ENCODE results near the gene FZD8.

Gene FZD8

DNA sequence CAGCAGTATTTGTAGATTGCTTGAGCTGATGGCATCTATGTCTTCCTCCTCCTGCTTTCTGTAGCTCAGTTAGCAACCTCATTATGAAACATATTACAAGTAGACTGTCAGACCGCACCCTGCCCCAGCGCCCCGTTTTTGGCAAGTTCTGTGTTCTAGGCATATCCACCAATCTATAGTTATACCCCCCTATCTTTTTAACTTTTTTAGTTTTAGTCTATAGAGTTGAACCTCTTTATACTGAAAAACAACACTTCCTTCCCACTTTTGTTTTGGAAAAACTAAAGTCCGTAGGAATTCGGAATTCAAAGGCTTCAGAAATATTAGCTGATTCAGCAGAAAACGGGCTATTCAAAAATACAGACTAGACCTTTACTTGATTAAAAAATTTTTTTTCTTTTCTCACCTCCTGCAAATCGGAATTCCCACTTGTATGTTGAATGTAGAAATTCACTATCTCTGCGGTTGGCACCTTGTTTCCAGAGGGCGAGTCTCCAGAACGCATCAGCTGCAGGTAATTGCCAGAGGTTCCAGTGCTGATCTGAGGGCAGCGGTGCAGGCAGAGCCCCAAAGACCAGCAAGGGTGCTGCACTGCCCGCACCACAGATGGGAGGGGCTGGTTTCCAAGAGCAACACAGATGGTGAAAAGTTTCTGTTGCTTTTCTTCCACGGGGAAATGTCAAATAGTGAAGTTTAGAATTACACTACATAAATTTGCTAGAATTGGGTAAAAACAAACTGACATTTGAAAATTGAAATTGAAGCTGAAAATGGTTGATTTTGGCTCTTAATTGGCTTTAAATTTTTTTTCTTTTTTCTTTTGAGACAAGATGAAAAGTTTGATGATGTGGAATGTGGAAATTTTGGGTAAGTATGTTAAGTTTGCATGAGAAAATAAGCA lies 2.2 kb upstream of the FZD8 start:
- H3K4me3 ChIP-seq (ENCODE audit: low read depth, low read length) = no peak overlapping the region

DNA sequence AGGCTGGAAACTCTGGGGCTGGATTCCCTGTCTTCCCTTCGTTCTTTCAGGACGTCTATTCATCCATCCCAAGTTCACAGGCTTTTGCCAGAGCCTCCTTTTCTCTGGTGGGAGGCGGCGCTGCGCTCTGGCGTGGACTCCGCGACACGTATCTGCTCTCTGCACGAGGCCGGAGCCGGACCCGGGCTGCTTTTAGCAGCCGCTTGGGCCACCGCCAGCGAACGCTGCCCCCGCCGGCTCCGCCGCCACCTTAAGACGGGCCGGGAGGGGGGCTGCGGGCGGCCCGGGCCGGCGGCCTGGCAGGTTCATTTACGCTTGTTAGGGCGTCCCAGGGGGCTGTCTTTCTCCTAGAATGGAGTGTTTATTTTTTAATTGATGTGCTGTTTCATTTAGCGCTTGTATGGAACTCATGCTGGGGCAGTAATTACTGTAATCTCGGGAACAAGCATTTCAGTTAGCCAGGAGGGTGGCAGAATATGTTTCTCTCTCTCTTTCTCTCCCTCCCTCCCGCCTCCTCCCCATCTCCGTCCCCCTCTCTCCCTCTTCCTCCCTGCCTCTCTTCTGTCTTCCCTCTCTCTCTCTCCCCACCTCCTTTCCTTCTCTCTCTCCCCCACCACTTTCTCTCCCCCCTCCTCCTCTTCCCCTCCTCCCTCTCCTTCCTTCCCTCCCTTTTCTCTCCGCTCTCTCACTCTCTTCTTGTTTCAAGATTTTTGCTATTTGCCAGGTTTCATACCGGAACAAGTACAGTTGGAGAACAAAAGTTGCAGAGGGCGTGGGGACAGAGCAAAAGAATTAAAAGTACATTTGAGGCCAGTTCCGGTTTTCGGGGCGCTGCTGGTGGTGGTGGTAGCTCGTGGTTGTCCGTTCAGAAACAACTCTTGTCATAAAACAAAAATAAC lies 1.3 kb upstream of the FZD8 start:
- H3K4me1 ChIP-seq (ENCODE audit: control insufficient read depth, insufficient read depth, low read length) = peaks cover 6% of the 10 kb centered on the region
- POLR2A ChIA-PET = interaction anchor here (0.8 kb wide), 1 partner anchor 1852 kb away, joined by 11 read pairs; no protein-coding TSS in a partner anchor
- peaks cover 0 to 6% of the 10 kb centered on the region in 2 experiments; a peak in 1 of 3 replicates for H3K36me3 ChIP-seq (ENCODE audit: control insufficient read depth in 2 of 2, insufficient read depth in 1 of 2, low read length in 2 of 2)
- no peaks in the 10 kb centered on the region for H3K9me3 ChIP-seq (ENCODE audit: control insufficient read depth, insufficient read depth, low read depth, low read length)
- peak overlapping the region; percentile 90 for H3K27ac ChIP-seq (ENCODE audit: extremely low read depth, low read depth, low read length)
- peak overlapping the region; percentile 60 for H3K4me3 ChIP-seq (ENCODE audit: low read depth, low read length)
- CTCF ChIA-PET = interaction anchor here (0.7 to 1.4 kb wide), 2 partner anchors 8 to 117 kb away, joined by 4 to 5 read pairs; no protein-coding TSS in a partner anchor
- TF ChIP-seq ZNF571 (tag by site-specific recombination; IDR thresholded peaks at IDR 0.05) (no peak), GLI2 (tag by site-specific recombination; IDR thresholded peaks at IDR 0.05; ENCODE audit: borderline replicate concordance, low read depth) (peak; percentile 17; the same call in 1 of the 2 replicates), ZNF10 (tag by site-specific recombination; IDR thresholded peaks at IDR 0.05) (0 out of 2 replicates have a peak, but pooled peaks have one; percentile 40), KLF7 (tag by site-specific recombination; IDR thresholded peaks at IDR 0.05; ENCODE audit: borderline replicate concordance) (peak; percentile 86; the same call in 1 of the 2 replicates), ZNF292 (tag by site-specific recombination; IDR thresholded peaks at IDR 0.05; ENCODE audit: borderline replicate concordance, low read depth) (0 out of 2 replicates have a peak, but pooled peaks have one; percentile 13), ZNF610 (tag by site-specific recombination; IDR thresholded peaks at IDR 0.05; ENCODE audit: borderline replicate concordance) (0 out of 2 replicates have a peak, but pooled peaks have one; percentile 41), ZNF157 (tag by site-specific recombination; IDR thresholded peaks at IDR 0.05) (no peak), ZNF792 (tag by site-specific recombination; IDR thresholded peaks at IDR 0.05) (0 out of 2 replicates have a peak, but pooled peaks have one; percentile 14), MYNN (tag by site-specific recombination; IDR thresholded peaks at IDR 0.05; ENCODE audit: borderline replicate concordance) (peak; percentile 77), ZNF335 (tag by site-specific recombination; conservative IDR thresholded peaks at IDR 0.05) (peak; percentile 60), ZNF558 (tag by site-specific recombination; IDR thresholded peaks at IDR 0.05) (peak; percentile 46; the same call in 1 of the 2 replicates), YY2 (tag by site-specific recombination; IDR thresholded peaks at IDR 0.05) (0 out of 2 replicates have a peak, but pooled peaks have one; percentile 11), ZFP69B (tag by site-specific recombination; IDR thresholded peaks at IDR 0.05) (peak; percentile 88; the same call in 1 of the 2 replicates)
- TF ChIP-seq, protein P1, sequence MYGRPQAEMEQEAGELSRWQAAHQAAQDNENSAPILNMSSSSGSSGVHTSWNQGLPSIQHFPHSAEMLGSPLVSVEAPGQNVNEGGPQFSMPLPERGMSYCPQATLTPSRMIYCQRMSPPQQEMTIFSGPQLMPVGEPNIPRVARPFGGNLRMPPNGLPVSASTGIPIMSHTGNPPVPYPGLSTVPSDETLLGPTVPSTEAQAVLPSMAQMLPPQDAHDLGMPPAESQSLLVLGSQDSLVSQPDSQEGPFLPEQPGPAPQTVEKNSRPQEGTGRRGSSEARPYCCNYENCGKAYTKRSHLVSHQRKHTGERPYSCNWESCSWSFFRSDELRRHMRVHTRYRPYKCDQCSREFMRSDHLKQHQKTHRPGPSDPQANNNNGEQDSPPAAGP (tag by site-specific recombination; IDR thresholded peaks at IDR 0.05) = peak; percentile 74
- TF ChIP-seq, protein P2, sequence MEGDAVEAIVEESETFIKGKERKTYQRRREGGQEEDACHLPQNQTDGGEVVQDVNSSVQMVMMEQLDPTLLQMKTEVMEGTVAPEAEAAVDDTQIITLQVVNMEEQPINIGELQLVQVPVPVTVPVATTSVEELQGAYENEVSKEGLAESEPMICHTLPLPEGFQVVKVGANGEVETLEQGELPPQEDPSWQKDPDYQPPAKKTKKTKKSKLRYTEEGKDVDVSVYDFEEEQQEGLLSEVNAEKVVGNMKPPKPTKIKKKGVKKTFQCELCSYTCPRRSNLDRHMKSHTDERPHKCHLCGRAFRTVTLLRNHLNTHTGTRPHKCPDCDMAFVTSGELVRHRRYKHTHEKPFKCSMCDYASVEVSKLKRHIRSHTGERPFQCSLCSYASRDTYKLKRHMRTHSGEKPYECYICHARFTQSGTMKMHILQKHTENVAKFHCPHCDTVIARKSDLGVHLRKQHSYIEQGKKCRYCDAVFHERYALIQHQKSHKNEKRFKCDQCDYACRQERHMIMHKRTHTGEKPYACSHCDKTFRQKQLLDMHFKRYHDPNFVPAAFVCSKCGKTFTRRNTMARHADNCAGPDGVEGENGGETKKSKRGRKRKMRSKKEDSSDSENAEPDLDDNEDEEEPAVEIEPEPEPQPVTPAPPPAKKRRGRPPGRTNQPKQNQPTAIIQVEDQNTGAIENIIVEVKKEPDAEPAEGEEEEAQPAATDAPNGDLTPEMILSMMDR (tag by site-specific recombination; IDR thresholded peaks at IDR 0.05) = 0 out of 2 replicates have a peak, but pooled peaks have one; percentile 8
- TF ChIP-seq, protein P3, sequence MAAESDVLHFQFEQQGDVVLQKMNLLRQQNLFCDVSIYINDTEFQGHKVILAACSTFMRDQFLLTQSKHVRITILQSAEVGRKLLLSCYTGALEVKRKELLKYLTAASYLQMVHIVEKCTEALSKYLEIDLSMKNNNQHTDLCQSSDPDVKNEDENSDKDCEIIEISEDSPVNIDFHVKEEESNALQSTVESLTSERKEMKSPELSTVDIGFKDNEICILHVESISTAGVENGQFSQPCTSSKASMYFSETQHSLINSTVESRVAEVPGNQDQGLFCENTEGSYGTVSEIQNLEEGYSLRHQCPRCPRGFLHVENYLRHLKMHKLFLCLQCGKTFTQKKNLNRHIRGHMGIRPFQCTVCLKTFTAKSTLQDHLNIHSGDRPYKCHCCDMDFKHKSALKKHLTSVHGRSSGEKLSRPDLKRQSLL (tag by site-specific recombination; IDR thresholded peaks at IDR 0.05) = 0 out of 2 replicates have a peak, but pooled peaks have one; percentile 12
- TF ChIP-seq, protein P4, sequence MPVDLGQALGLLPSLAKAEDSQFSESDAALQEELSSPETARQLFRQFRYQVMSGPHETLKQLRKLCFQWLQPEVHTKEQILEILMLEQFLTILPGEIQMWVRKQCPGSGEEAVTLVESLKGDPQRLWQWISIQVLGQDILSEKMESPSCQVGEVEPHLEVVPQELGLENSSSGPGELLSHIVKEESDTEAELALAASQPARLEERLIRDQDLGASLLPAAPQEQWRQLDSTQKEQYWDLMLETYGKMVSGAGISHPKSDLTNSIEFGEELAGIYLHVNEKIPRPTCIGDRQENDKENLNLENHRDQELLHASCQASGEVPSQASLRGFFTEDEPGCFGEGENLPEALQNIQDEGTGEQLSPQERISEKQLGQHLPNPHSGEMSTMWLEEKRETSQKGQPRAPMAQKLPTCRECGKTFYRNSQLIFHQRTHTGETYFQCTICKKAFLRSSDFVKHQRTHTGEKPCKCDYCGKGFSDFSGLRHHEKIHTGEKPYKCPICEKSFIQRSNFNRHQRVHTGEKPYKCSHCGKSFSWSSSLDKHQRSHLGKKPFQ (tag by site-specific recombination; IDR thresholded peaks at IDR 0.05) = peak; percentile 30; the same call in 1 of the 2 replicates

More for the DNA sequence above, 2.2 kb upstream of the FZD8 start:
- Histone ChIP-seq H3K4me1 (ENCODE audit: control insufficient read depth, insufficient read depth, low read length) (peaks cover 3% of the 10 kb centered on the region; the same call in 1 of the 2 replicates), H3K27ac (ENCODE audit: extremely low read depth, low read depth, low read length) (0 out of 2 replicates have a peak overlapping the region, but pooled peaks have one; percentile 90), H3K36me3 (ENCODE audit: control insufficient read depth in 2 of 2, insufficient read depth in 1 of 2, low read length in 2 of 2) (peaks cover 0 to 6% of the 10 kb centered on the region in 2 experiments; a peak in 1 of 3 replicates), H3K9me3 (ENCODE audit: control insufficient read depth, insufficient read depth, low read depth, low read length) (no peaks in the 10 kb centered on the region)
- POLR2A ChIA-PET = interaction anchor here (0.8 kb wide), 1 partner anchor 1851 kb away, joined by 11 read pairs; no protein-coding TSS in a partner anchor
- TF ChIP-seq IKZF3 (tag by site-specific recombination; IDR thresholded peaks at IDR 0.05) (peak; percentile 41; the same call in 1 of the 2 replicates), ZNF510 (tag by site-specific recombination; IDR thresholded peaks at IDR 0.05; ENCODE audit: insufficient replicate concordance) (no peak), ZNF223 (tag by site-specific recombination; IDR thresholded peaks at IDR 0.05) (peak; percentile 97)
- TF ChIP-seq, protein P5, sequence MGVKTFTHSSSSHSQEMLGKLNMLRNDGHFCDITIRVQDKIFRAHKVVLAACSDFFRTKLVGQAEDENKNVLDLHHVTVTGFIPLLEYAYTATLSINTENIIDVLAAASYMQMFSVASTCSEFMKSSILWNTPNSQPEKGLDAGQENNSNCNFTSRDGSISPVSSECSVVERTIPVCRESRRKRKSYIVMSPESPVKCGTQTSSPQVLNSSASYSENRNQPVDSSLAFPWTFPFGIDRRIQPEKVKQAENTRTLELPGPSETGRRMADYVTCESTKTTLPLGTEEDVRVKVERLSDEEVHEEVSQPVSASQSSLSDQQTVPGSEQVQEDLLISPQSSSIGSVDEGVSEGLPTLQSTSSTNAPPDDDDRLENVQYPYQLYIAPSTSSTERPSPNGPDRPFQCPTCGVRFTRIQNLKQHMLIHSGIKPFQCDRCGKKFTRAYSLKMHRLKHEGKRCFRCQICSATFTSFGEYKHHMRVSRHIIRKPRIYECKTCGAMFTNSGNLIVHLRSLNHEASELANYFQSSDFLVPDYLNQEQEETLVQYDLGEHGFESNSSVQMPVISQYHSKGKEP (tag by site-specific recombination; IDR thresholded peaks at IDR 0.05) = 0 out of 2 replicates have a peak, but pooled peaks have one; percentile 15
- CTCF ChIA-PET = interaction anchor here (0.7 to 1.4 kb wide), 2 partner anchors 9 to 118 kb away, joined by 4 to 5 read pairs; no protein-coding TSS in a partner anchor
